Natural killer cell (primary cell): ENCODE data around the gene PIK3CD. TPM values are rescaled to one million over a fixed set of nuclear protein-coding genes. Genes with fewer than 3 reads are reported as not detected.

Experiments
- ATAC-seq, 3 donors: fragments of 150-1000 bp in 2 of 3; fragments of 200-7000 bp in 1 of 3; cut with Tn5 transposase; 1 replicate in 1 of 3; 2 replicates in 2 of 3; pipeline ENCODE4 v1.10.0; 2021; ENCODE audit warnings: mild to moderate bottlenecking in 2 of 3, moderate library complexity in 2 of 3
- DNase-seq, 2 donors: peaks; one replicate each; pipeline versions ENCODE4 v3.0.0 to v3.0.0-alpha.2; 2013 to 2021; ENCODE audit warnings: mixed read lengths in 1 of 2
- H3K27ac ChIP-seq: one replicate; pipeline ENCODE4 v1.5.1; 2013; ENCODE audit warnings: mild to moderate bottlenecking, low read length
- H3K27me3 ChIP-seq: one replicate; pipeline ENCODE4 v1.6.1; 2013; ENCODE audit warnings: low read length; ENCODE audit not compliant: control insufficient read depth, insufficient read depth
- H3K36me3 ChIP-seq: one replicate; pipeline ENCODE4 v1.6.1; 2013; ENCODE audit warnings: low read length; ENCODE audit not compliant: control insufficient read depth, insufficient read depth
- H3K4me1 ChIP-seq: one replicate; pipeline ENCODE4 v1.6.1; 2013; ENCODE audit warnings: low read length; ENCODE audit not compliant: control insufficient read depth, insufficient read depth
- H3K4me3 ChIP-seq: one replicate; pipeline ENCODE4 v1.5.1; 2013; ENCODE audit warnings: low read length
- H3K9me3 ChIP-seq: one replicate; pipeline ENCODE4 v1.6.1; 2013; ENCODE audit warnings: low read length; ENCODE audit not compliant: control insufficient read depth, insufficient read depth
- H3K27ac Mint-ChIP-seq, 2 donors: one replicate each; pipeline ENCODE4 v1.8.0; 2022; ENCODE audit warnings: mild to moderate bottlenecking in 2 of 2, mixed read lengths in 2 of 2, moderate library complexity in 1 of 2
- H3K27me3 Mint-ChIP-seq, 2 donors: one replicate each; pipeline ENCODE4 v1.8.0; 2022; ENCODE audit warnings: low read depth in 2 of 2, mixed read lengths in 2 of 2
- H3K36me3 Mint-ChIP-seq: one replicate; pipeline ENCODE4 v1.8.0; 2022; ENCODE audit warnings: mixed read lengths
- H3K4me1 Mint-ChIP-seq, 2 donors: one replicate each; pipeline ENCODE4 v1.8.0; 2022; ENCODE audit warnings: mixed read lengths in 2 of 2
- H3K4me3 Mint-ChIP-seq: one replicate; pipeline ENCODE4 v1.8.0; 2022; ENCODE audit warnings: mild to moderate bottlenecking, moderate library complexity, mixed read lengths
- H3K9me3 Mint-ChIP-seq, 2 donors: one replicate each; pipeline ENCODE4 v1.8.0; 2022; ENCODE audit warnings: mixed read lengths in 2 of 2
- CTCF ChIP-seq: fragments of 200-600 bp; IDR thresholded peaks from one replicate; pipeline ENCODE4 v1.8.0; 2022; ENCODE audit warnings: antibody characterized with exemption
- WGBS: methylation state at CpG from one replicate; pipeline ENCODE4 v1.1.7; 2013; ENCODE audit warnings: missing lambda C conversion rate; ENCODE audit not compliant: insufficient coverage; 5-methylcytosine and 5-hydroxymethylcytosine counted together
- intact Hi-C: fragments of 100-400 bp; cut with micrococcal nuclease; formaldehyde crosslinking; loops from one replicate; pipeline ENCODE4 v1.14.2; 2022
- total RNA-seq, 4 donors: library from RNA; stranded (reverse); fragments of 120-200 nt in 1 of 4; gene quantifications; one replicate each; pipeline versions ENCODE4 v1.2.3 to v1.2.4, GENCODE V29; 2013 to 2022

Gene PIK3CD
- total RNA-seq, 3 donors from 2014 or later (not counting 1 experiment from before 2014, with no cell fraction given), result 171 to 240 (median 198) TPM

- WGBS, result 75% methylated on average over 24 of the region's 24 CpGs
- peaks cover 24 to 32% of the 10 kb centered on the region in 2 donors for H3K4me1 Mint-ChIP-seq
Observed at GRCh38 chr1:9724706-9725476, 73.4 kb downstream of the PIK3CD start.

GRCh38 chr1:9726406-9726805 is 74.9 kb downstream of the PIK3CD start:
- no peaks in the 10 kb centered on the region for H3K27me3 ChIP-seq
- peaks cover 91% of the 10 kb centered on the region for H3K36me3 ChIP-seq
- H3K9me3 ChIP-seq, result no peaks in the 10 kb centered on the region
- Mint-ChIP-seq H3K27ac (peak overlapping the region in 1 of 2 donors; percentile 31), H3K36me3 (no peaks in the 10 kb centered on the region), H3K9me3 (no peaks in the 10 kb centered on the region), H3K4me1 (peaks cover 22 to 32% of the 10 kb centered on the region in 2 donors), H3K27me3 (no peaks in the 10 kb centered on the region), H3K4me3 (no peak overlapping the region)
- no peak overlapping the region for H3K27ac ChIP-seq
- DNase-seq, result peak in 1 of 2 donors; percentile 6
- H3K4me3 ChIP-seq, result no peak overlapping the region
- WGBS, result 100% methylated on average over 4 of the region's 6 CpGs
- no peak for TF ChIP-seq CTCF
- peaks cover 48% of the 10 kb centered on the region for H3K4me1 ChIP-seq
- intact Hi-C loops, result no loop called here
- no peak for ATAC-seq

More at GRCh38 chr1:9724706-9725476, 73.4 kb downstream of the PIK3CD start:
- intact Hi-C loops, result loop anchor here (1.0 kb wide), 2 partner anchors 98 to 142 kb away; no protein-coding TSS in a partner anchor
- peak; percentile 89 for TF ChIP-seq CTCF
- no peaks in the 10 kb centered on the region for H3K36me3 Mint-ChIP-seq
- no peak overlapping the region for H3K4me3 Mint-ChIP-seq
- no peaks in the 10 kb centered on the region for H3K27me3 Mint-ChIP-seq
- peak; percentile 67 to 86 for DNase-seq
- H3K4me3 ChIP-seq, result no peak overlapping the region
- peak overlapping the region; percentile 50 to 76 for H3K27ac Mint-ChIP-seq
- ATAC-seq, result peak; percentile 79 to 86 (median 82)
- no peaks in the 10 kb centered on the region for H3K9me3 Mint-ChIP-seq
- H3K27ac ChIP-seq, result no peak overlapping the region
- H3K4me1 ChIP-seq, result peaks cover 57% of the 10 kb centered on the region
- peaks cover 91% of the 10 kb centered on the region for H3K36me3 ChIP-seq
- H3K27me3 ChIP-seq, result no peaks in the 10 kb centered on the region
- no peaks in the 10 kb centered on the region for H3K9me3 ChIP-seq

- 93% methylated on average over 24 of the region's 25 CpGs for WGBS
- H3K36me3 ChIP-seq, result peaks cover 88% of the 10 kb centered on the region
- DNase-seq (no peak), ATAC-seq (no peak)
- H3K4me3 ChIP-seq, result no peak overlapping the region
- H3K27ac Mint-ChIP-seq, result peak overlapping the region in 1 of 2 donors; percentile 31
- no peaks in the 10 kb centered on the region for H3K36me3 Mint-ChIP-seq
- TF ChIP-seq CTCF, result no peak
- H3K4me1 ChIP-seq, result peaks cover 41% of the 10 kb centered on the region
- H3K9me3 Mint-ChIP-seq, result no peaks in the 10 kb centered on the region
- H3K4me3 Mint-ChIP-seq, result no peak overlapping the region
- peaks cover 28 to 37% of the 10 kb centered on the region in 2 donors for H3K4me1 Mint-ChIP-seq
- no peaks in the 10 kb centered on the region for H3K27me3 Mint-ChIP-seq
- no peaks in the 10 kb centered on the region for H3K27me3 ChIP-seq
- intact Hi-C loops, result no loop called here
- H3K27ac ChIP-seq, result no peak overlapping the region
- no peaks in the 10 kb centered on the region for H3K9me3 ChIP-seq
Observed at GRCh38 chr1:9726905-9727595, 75.5 kb downstream of the PIK3CD start.
